Measurements from ENCODE around the gene EXOG. TPM values are rescaled to one million over a fixed set of nuclear protein-coding genes. Genes with fewer than 3 reads are reported as not detected.

EXOG gene
- total and polyA plus RNA-seq, 2 donors (not counting 3 experiments of a cell fraction or from before 2014, with no cell fraction given) = 10.8 to 21.9 TPM

- no peaks in the 10 kb centered on the region for H4K20me1 ChIP-seq (replicated peaks; ENCODE audit: control insufficient read depth, extremely low read depth, insufficient read depth, low read length)
- H3K27me3 ChIP-seq (ENCODE audit: control insufficient read depth in 2 of 2, insufficient read depth in 2 of 2, low read length in 2 of 2) = no peaks in the 10 kb centered on the region
- no peak for DNase-seq (ENCODE audit: low read depth, low spot score)
- intact Hi-C loops (cut with micrococcal nuclease) (no loop called here), dilution Hi-C loops (cut with MboI; ENCODE audit: extremely low pct_ligation_motif_present, low sequenced_read_pairs) (no loop called here)
- H3K4me1 ChIP-seq (ENCODE audit: control insufficient read depth, extremely low read depth, insufficient read depth, low read length) = no peaks in the 10 kb centered on the region
- no peak overlapping the region for H3K27ac ChIP-seq (ENCODE audit: insufficient read depth, low read depth, low read length)
- BruUV-seq (replicated peaks) = no TSS peak
- no peaks in the 10 kb centered on the region for H3K36me3 ChIP-seq (ENCODE audit: control insufficient read depth in 2 of 2, extremely low read depth in 1 of 2, insufficient read depth in 2 of 2, low read length in 2 of 2)
- no peaks in the 10 kb centered on the region for H3K9me1 ChIP-seq (replicated peaks; ENCODE audit: control insufficient read depth, extremely low read depth, insufficient read depth, low read length)
- no peaks in the 10 kb centered on the region for H3K9me3 ChIP-seq (replicated peaks; ENCODE audit: control insufficient read depth, insufficient read depth, low read length)
- CTCF ChIA-PET = no interaction called here
- POLR2A ChIA-PET = no interaction called here
- H3K9ac ChIP-seq (replicated peaks; ENCODE audit: extremely low read depth, insufficient read depth, low read length) = no peak overlapping the region
- H2AFZ ChIP-seq (ENCODE audit: low read depth, low read length) = no peak overlapping the region
- H3K4me3 ChIP-seq (replicated peaks in 1 of 3; ENCODE audit: insufficient read depth in 1 of 3, low read depth in 1 of 3, low read length in 3 of 3) = no peak overlapping the region
- H3K4me2 ChIP-seq (ENCODE audit: insufficient read depth, low read length) = no peak overlapping the region
- no peaks in the 10 kb centered on the region for H3K79me2 ChIP-seq (ENCODE audit: control insufficient read depth, insufficient read depth, low read length)
- TF ChIP-seq EZH2 (IDR thresholded peaks at IDR 0.05; ENCODE audit: borderline replicate concordance, low read depth, low read length, severe bottlenecking) (no peak), CTCF (IDR thresholded peaks at IDR 0.05; ENCODE audit: extremely low read depth in 1 of 2, insufficient read depth in 1 of 2, low read depth in 1 of 2, low read length in 2 of 2) (no peak), MYC (IDR thresholded peaks at IDR 0.05; ENCODE audit: low read depth, low read length) (no peak), FOS (IDR thresholded peaks at IDR 0.05; ENCODE audit: borderline replicate concordance, insufficient read depth, low read length) (no peak), JUN (IDR thresholded peaks at IDR 0.05; ENCODE audit: borderline replicate concordance, insufficient read depth, insufficient read length, low read depth) (no peak), GATA2 (IDR thresholded peaks at IDR 0.05; ENCODE audit: insufficient read depth, insufficient read length, low read depth, low read length) (no peak), POLR2AphosphoS5 (IDR thresholded peaks at IDR 0.05; ENCODE audit: insufficient read depth, low read depth, low read length) (no peak), POLR2A (IDR thresholded peaks at IDR 0.05; ENCODE audit: low read depth, low read length) (no peak)
- no peak for FAIRE-seq
Observed at GRCh38 chr3:38549082-38549481, 52.9 kb downstream of the EXOG start.
